OCI-LY7 (cell line): Measurements from ENCODE around the gene HES4. TPM values are rescaled to one million over a fixed set of nuclear protein-coding genes. Genes with fewer than 3 reads are reported as not detected.

Experiments used
- BruUV-seq: library from RNA; stranded (reverse); fragments of 400-500 nt; replicated peaks from 2 replicates; lab custom pipeline; 2021; lab: Mats Ljungman, UMichigan
- CTCF ChIA-PET: fragments of 300-600 bp; sonication (Branson Sonifier 250); formaldehyde crosslinking; loops from one replicate; lab custom pipeline; 2022; ENCODE audit warnings: antibody characterized with exemption; ENCODE audit not compliant: unreplicated experiment; lab: Charles Lee
- POLR2A ChIA-PET: fragments of 300-600 bp; sonication (Branson Sonifier 250); formaldehyde crosslinking; loops from one replicate; lab custom pipeline; 2022; ENCODE audit warnings: antibody characterized with exemption; lab: Charles Lee
- DNase-seq: peaks from one replicate; pipeline ENCODE4 v3.0.0-alpha.2; 2015; ENCODE audit warnings: low spot score
- H2AFZ ChIP-seq: fragments of 200-600 bp; sonication (generic), shearing (Covaris generic); 2 replicates; pipeline ENCODE4 v1.6.1; 2014; ENCODE audit warnings: mild to moderate bottlenecking, antibody characterized with exemption, low read length, moderate library complexity
- H3K27ac ChIP-seq: fragments of 200-600 bp; sonication (generic); 2 replicates; pipeline ENCODE4 v1.5.1; 2014; ENCODE audit warnings: mixed run types, low read depth, mild to moderate bottlenecking, moderate library complexity, low read length, inconsistent platforms; ENCODE audit not compliant: poor library complexity, severe bottlenecking
- H3K36me3 ChIP-seq: fragments of 200-600 bp; sonication (generic); 2 replicates; pipeline ENCODE4 v1.6.1; 2014; ENCODE audit warnings: mild to moderate bottlenecking, antibody characterized with exemption, low read length, moderate library complexity, mixed read lengths; ENCODE audit not compliant: insufficient read depth
- H3K4me1 ChIP-seq: fragments of 200-600 bp; sonication (generic); 2 replicates; pipeline ENCODE4 v1.5.1; 2014; ENCODE audit warnings: mild to moderate bottlenecking, low read length; ENCODE audit not compliant: insufficient read depth, poor library complexity, severe bottlenecking
- H3K4me2 ChIP-seq: fragments of 200-600 bp; sonication (generic); 2 replicates; pipeline ENCODE4 v1.6.1; 2014; ENCODE audit warnings: mild to moderate bottlenecking, low read length
- H3K4me3 ChIP-seq: fragments of 200-600 bp; sonication (generic); 2 replicates; pipeline ENCODE4 v1.5.1; 2014; ENCODE audit warnings: mild to moderate bottlenecking, low read depth, low read length; ENCODE audit not compliant: poor library complexity, severe bottlenecking
- H3K79me2 ChIP-seq: fragments of 200-600 bp; sonication (generic); 2 replicates; pipeline ENCODE4 v1.6.1; 2016; ENCODE audit warnings: low read depth, mild to moderate bottlenecking, low read length, moderate library complexity, mixed read lengths; ENCODE audit not compliant: insufficient read depth
- H3K9me2 ChIP-seq: fragments of 200-600 bp; sonication (generic); 2 replicates; pipeline ENCODE4 v1.6.1; 2016; ENCODE audit warnings: mild to moderate bottlenecking, low read length, mixed read lengths; ENCODE audit not compliant: insufficient read depth
- H3K9me3 ChIP-seq: fragments of 200-600 bp; sonication (generic); 2 replicates; pipeline ENCODE4 v1.6.1; 2014; ENCODE audit warnings: mild to moderate bottlenecking, mixed run types, low read length, mixed read lengths
- H4K20me1 ChIP-seq: fragments of 200-600 bp; sonication (generic); 2 replicates; pipeline ENCODE4 v1.6.1; 2014; ENCODE audit warnings: mild to moderate bottlenecking, antibody characterized with exemption, low read length, moderate library complexity, mixed read lengths; ENCODE audit not compliant: insufficient read depth
- EZH2phosphoT487 ChIP-seq: fragments of 200-600 bp; sonication (generic); IDR thresholded peaks from 2 replicates; pipeline ENCODE4 v1.6.1; 2018; ENCODE audit warnings: low read depth, borderline replicate concordance, mild to moderate bottlenecking, mixed run types, antibody characterized with exemption, low read length, moderate library complexity, mixed read lengths
- intact Hi-C: fragments of 100-400 bp; cut with micrococcal nuclease; formaldehyde crosslinking; loops from one replicate; pipeline ENCODE4 v1.10.0; 2022; ENCODE audit not compliant: unreplicated experiment
- total RNA-seq, 2 experiments: library from RNA; depleted of rRNA in 1 of 2; stranded (reverse); fragments of >200 nt in 1 of 2; shearing (Covaris generic) in 1 of 2; gene quantifications; 2 replicates each; pipeline ENCODE4 v1.2.3, GENCODE V29; 2014 to 2022
- TF ChIP-seq, protein P1 (sequence below): fragments of 200-600 bp; sonication (generic); conservative IDR thresholded peaks from 2 replicates; pipeline ENCODE4 v1.5.1; 2014; ENCODE audit warnings: mild to moderate bottlenecking, antibody characterized with exemption, low read length, moderate library complexity, mixed read lengths

Gene HES4
- total RNA-seq, 2 experiments from 2014 or later: not detected

DNA sequence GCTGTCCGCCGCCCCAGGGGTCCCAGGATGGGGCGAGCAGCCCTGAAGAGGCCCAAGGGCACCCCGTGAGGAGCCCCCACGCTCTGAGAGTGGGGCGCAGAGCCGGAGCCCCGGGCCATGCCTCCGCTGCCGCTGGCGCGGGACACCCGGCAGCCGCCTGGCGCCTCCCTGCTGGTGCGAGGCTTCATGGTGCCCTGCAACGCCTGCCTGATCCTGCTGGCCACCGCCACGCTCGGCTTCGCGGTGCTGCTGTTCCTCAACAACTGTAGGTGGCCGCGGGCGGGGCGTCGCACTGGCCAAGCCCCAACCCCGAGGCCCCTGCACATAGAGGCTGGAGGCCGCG lies 34.5 kb upstream of the HES4 start:
- Histone ChIP-seq H3K9me3 (no peaks in the 10 kb centered on the region), H3K4me2 (no peak overlapping the region), H3K9me2 (no peaks in the 10 kb centered on the region), H3K4me1 (peaks cover 30% of the 10 kb centered on the region), H3K79me2 (no peaks in the 10 kb centered on the region), H3K4me3 (no peak overlapping the region), H3K27ac (no peak overlapping the region), H2AFZ (no peak overlapping the region), H3K36me3 (no peaks in the 10 kb centered on the region), H4K20me1 (no peaks in the 10 kb centered on the region)
- no peak for DNase-seq
- BruUV-seq: no TSS peak
- ChIA-PET CTCF (no interaction called here), POLR2A (no interaction called here)
- intact Hi-C loops: loop anchor here (5.0 to 10.0 kb wide), 3 partner anchors 50 to 273 kb away; partner anchors contain the start of genes ACAP3, B3GALT6, PERM1 and PUSL1
- TF ChIP-seq, protein P1, sequence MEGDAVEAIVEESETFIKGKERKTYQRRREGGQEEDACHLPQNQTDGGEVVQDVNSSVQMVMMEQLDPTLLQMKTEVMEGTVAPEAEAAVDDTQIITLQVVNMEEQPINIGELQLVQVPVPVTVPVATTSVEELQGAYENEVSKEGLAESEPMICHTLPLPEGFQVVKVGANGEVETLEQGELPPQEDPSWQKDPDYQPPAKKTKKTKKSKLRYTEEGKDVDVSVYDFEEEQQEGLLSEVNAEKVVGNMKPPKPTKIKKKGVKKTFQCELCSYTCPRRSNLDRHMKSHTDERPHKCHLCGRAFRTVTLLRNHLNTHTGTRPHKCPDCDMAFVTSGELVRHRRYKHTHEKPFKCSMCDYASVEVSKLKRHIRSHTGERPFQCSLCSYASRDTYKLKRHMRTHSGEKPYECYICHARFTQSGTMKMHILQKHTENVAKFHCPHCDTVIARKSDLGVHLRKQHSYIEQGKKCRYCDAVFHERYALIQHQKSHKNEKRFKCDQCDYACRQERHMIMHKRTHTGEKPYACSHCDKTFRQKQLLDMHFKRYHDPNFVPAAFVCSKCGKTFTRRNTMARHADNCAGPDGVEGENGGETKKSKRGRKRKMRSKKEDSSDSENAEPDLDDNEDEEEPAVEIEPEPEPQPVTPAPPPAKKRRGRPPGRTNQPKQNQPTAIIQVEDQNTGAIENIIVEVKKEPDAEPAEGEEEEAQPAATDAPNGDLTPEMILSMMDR: no peak
- TF ChIP-seq EZH2phosphoT487: no peak

DNA sequence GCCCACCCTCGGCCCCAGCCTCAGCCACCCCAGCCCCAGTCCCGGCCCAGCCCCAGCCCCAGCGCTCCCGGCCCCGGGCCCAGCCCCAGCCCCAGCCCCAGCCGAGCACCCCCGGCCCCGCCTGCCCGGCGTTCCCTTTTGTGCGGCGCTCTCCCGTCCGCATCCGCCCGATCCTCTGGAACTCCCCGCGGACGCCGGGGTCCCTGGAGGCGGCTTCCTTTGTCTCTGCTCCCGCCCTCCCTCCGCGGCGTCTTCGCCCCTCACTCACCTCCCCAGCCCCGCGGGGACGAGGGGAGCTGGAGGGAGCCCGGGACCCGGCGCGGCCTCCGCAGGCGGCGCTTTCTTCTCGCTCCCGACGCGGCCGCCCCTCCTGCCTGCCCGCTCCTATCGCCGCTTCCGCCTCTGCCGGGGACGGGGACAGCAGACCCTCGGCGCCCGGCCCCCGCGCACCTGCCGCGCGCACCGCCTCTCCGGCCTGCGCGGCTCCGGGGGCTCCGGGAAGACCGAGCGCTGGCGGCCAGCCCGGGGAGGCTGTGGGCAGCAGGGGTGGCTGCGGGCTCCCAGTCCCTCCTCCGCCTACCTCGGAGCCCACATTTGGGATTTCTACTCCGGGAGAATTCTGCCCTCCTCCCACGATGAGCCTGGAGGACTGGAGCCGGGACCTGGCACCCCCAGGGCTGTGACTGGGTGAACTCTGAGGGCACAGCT lies 34.0 kb upstream of the HES4 start:
- TF ChIP-seq, protein P1: no peak
- no peak for TF ChIP-seq EZH2phosphoT487
- no peaks in the 10 kb centered on the region for H3K9me3 ChIP-seq
- no peaks in the 10 kb centered on the region for H4K20me1 ChIP-seq
- H3K9me2 ChIP-seq: no peaks in the 10 kb centered on the region
- no peak overlapping the region for H3K27ac ChIP-seq
- no peak overlapping the region for H2AFZ ChIP-seq
- no peaks in the 10 kb centered on the region for H3K36me3 ChIP-seq
- peak overlapping the region; percentile 60; the same call in 1 of the 2 replicates for H3K4me2 ChIP-seq
- no peak overlapping the region for H3K4me3 ChIP-seq
- ChIA-PET CTCF (no interaction called here), POLR2A (no interaction called here)
- BruUV-seq: no TSS peak
- no peaks in the 10 kb centered on the region for H3K79me2 ChIP-seq
- DNase-seq: no peak
- peaks cover 28% of the 10 kb centered on the region for H3K4me1 ChIP-seq
- intact Hi-C loops: loop anchor here (1.0 to 10.0 kb wide), 7 partner anchors 15 to 273 kb away; partner anchors contain the start of genes ACAP3, B3GALT6, C1orf159 and PERM1

DNA sequence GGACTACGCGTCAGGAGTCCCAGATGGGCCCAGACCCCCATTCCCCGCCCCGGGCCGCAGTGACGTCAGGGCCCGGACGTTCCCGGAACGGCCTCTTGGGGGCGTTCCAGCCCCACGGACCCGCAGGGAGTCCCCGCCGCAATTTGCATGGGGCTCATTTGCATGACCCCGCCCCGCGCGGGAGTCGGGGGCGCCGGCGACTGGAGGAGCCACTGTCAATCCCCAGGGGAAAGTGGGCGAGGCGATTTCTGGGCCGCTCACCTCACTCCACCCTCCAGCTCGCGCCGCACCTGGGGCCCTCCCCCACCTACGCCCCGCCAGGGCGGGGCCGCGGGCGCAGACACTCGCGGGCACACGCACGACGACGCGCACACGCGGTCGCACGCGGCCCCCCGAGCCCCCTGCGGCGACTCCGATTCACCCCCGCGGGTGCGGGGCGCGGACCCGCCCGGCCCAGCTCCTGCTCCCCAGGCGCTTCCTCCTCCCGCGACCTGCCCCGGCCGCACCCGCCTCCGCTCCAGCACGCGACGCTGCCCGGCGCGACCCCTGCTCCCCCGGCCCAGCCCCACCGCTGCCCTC lies 33.2 kb upstream of the HES4 start:
- ChIA-PET POLR2A (no interaction called here), CTCF (interaction anchor here (0.7 kb wide), 1 partner anchor 31 kb away, joined by 5 read pairs; no protein-coding TSS in a partner anchor)
- DNase-seq: peak; percentile 97
- TF ChIP-seq EZH2phosphoT487: no peak
- TF ChIP-seq, protein P1: peak; percentile 83
- Histone ChIP-seq H3K4me3 (peak overlapping the region; percentile 62), H3K4me1 (peaks cover 26% of the 10 kb centered on the region), H2AFZ (no peak overlapping the region), H4K20me1 (no peaks in the 10 kb centered on the region), H3K27ac (no peak overlapping the region), H3K4me2 (peak overlapping the region; percentile 60), H3K9me3 (no peaks in the 10 kb centered on the region), H3K79me2 (no peaks in the 10 kb centered on the region), H3K9me2 (no peaks in the 10 kb centered on the region), H3K36me3 (no peaks in the 10 kb centered on the region)
- BruUV-seq: no TSS peak
- intact Hi-C loops: loop anchor here (1.0 to 10.0 kb wide), 7 partner anchors 14 to 274 kb away; partner anchors contain the start of genes ACAP3, B3GALT6, C1orf159 and PERM1
